Measurements from ENCODE around the gene SMIM12.

DNA sequence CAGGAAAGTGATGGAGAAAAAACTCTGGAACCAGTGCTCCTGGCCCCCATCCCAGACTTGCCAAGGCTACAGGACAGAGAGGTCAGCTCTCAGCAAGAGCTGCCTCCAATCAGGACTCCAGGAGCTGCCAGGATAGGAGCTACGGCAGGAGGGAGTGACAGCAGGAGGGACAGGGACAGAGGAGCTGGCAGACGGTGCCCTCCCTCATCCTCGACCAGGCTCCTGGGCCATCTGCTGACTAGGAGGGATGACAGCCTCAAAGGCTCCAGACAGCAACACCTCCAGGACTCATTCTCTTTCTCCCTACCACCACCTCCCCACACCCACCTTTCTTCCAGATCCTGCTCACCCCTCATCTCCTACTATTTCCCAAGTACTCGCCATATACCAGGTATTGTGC, 47.2 kb upstream of the SMIM12 start:
- TF ChIP-seq, protein P1, sequence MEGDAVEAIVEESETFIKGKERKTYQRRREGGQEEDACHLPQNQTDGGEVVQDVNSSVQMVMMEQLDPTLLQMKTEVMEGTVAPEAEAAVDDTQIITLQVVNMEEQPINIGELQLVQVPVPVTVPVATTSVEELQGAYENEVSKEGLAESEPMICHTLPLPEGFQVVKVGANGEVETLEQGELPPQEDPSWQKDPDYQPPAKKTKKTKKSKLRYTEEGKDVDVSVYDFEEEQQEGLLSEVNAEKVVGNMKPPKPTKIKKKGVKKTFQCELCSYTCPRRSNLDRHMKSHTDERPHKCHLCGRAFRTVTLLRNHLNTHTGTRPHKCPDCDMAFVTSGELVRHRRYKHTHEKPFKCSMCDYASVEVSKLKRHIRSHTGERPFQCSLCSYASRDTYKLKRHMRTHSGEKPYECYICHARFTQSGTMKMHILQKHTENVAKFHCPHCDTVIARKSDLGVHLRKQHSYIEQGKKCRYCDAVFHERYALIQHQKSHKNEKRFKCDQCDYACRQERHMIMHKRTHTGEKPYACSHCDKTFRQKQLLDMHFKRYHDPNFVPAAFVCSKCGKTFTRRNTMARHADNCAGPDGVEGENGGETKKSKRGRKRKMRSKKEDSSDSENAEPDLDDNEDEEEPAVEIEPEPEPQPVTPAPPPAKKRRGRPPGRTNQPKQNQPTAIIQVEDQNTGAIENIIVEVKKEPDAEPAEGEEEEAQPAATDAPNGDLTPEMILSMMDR (IDR thresholded peaks at IDR 0.05), result no peak
- TF ChIP-seq EP300 (IDR thresholded peaks at IDR 0.05), result no peak
